ENCODE measurements around the gene AFF1.

AFF1 gene

DNA sequence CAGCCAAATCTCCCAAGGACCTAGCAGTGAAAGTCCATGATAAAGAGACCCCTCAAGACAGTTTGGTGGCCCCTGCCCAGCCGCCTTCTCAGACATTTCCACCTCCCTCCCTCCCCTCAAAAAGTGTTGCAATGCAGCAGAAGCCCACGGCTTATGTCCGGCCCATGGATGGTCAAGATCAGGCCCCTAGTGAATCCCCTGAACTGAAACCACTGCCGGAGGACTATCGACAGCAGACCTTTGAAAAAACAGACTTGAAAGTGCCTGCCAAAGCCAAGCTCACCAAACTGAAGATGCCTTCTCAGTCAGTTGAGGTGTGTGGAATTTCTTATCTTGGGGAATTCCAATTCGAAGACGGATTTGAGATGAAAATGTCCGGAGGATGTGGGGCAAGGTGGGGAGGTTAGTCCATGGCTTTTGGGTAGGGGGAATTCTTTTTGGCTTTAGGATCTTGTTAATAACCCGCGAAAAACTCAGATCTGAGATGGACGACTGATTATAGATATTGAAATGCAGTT is 112.5 kb downstream of the AFF1 start:
- no peak overlapping the region for H3K4me3 ChIP-seq (ENCODE audit: control insufficient read depth, low read depth, low read length)
- TF ChIP-seq, protein P1, sequence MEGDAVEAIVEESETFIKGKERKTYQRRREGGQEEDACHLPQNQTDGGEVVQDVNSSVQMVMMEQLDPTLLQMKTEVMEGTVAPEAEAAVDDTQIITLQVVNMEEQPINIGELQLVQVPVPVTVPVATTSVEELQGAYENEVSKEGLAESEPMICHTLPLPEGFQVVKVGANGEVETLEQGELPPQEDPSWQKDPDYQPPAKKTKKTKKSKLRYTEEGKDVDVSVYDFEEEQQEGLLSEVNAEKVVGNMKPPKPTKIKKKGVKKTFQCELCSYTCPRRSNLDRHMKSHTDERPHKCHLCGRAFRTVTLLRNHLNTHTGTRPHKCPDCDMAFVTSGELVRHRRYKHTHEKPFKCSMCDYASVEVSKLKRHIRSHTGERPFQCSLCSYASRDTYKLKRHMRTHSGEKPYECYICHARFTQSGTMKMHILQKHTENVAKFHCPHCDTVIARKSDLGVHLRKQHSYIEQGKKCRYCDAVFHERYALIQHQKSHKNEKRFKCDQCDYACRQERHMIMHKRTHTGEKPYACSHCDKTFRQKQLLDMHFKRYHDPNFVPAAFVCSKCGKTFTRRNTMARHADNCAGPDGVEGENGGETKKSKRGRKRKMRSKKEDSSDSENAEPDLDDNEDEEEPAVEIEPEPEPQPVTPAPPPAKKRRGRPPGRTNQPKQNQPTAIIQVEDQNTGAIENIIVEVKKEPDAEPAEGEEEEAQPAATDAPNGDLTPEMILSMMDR (conservative IDR thresholded peaks at IDR 0.05; ENCODE audit: control insufficient read depth, insufficient read depth, low read depth, low read length): no peak
- no peak for DNase-seq (ENCODE audit: low read depth)

DNA sequence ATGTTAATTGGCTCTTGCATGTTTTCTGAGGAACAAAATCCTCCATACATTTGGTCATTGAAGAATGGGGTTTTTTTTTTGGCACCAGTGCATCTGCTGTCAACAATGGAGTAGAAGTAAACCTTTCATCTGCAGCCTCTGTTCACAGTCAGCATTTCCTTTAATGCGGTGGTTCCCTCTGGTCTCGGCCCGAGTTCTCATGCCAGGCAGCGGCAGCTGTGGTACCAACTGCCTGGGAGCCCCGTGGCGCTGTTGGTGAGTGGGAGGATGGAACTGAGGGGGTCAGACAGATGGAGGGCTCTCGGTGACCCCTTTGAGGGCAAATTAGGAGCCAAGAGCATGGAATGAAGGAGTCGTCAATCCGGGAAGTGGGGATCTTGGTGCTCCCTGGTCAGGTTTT is 114.7 kb downstream of the AFF1 start:
- no peak overlapping the region for H3K4me3 ChIP-seq (ENCODE audit: control insufficient read depth, low read depth, low read length)
- TF ChIP-seq, protein P1 (conservative IDR thresholded peaks at IDR 0.05; ENCODE audit: control insufficient read depth, insufficient read depth, low read depth, low read length): no peak
- DNase-seq (ENCODE audit: low read depth): no peak

DNA sequence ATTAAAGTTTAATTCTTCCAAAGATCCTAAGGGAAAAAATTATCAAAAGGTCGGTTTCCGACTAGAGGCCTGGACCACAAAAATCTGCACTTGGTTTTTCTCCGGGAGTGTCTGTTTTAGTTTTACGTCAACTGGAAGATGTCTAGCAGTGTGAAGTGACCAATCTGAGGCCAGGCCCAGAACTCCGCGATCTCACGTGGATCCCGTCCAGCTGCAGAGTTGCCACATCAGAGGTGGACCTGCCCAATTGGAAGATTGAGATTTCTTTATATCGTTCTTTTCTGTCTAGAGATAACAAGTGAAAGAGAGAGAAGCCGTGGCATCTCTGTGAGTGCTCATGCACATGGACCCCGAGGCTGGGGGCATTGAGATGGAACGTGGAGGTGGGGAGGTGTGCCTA is 115.8 kb downstream of the AFF1 start:
- no peak overlapping the region for H3K4me3 ChIP-seq (ENCODE audit: control insufficient read depth, low read depth, low read length)
- TF ChIP-seq, protein P1 (conservative IDR thresholded peaks at IDR 0.05; ENCODE audit: control insufficient read depth, insufficient read depth, low read depth, low read length): no peak
- DNase-seq (ENCODE audit: low read depth): no peak

DNA sequence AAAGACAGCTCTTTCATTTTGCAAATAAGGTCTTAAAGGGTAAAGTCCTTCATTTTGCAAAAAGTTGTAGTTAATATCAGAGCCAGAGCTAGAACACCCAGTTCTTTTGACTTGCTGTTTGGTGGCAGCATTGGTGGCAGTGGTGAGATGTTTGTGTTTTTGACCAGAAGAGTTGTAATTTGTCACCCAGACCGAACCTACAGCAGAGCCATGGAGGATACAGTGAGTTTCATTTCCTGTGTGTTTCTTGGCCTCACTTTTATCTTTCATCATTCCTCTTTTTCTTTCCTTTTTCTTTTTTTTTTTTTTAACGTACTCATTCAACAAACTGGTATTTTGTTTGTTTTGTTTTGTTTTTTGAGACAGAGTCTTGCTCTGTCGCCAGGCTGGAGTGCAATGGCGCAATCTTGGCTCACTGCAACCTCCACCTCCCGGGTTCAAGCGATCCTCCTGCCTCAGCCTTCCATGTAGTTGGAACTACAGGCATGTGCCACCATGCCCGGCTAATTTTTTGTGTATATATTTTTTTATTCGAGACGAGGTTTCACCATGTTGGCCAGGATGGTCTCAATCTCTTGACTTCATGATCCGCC is 116.4 kb downstream of the AFF1 start:
- TF ChIP-seq, protein P1 (conservative IDR thresholded peaks at IDR 0.05; ENCODE audit: control insufficient read depth, insufficient read depth, low read depth, low read length): no peak
- H3K4me3 ChIP-seq (ENCODE audit: control insufficient read depth, low read depth, low read length): no peak overlapping the region
- peak; percentile 56 for DNase-seq (ENCODE audit: low read depth)

DNA sequence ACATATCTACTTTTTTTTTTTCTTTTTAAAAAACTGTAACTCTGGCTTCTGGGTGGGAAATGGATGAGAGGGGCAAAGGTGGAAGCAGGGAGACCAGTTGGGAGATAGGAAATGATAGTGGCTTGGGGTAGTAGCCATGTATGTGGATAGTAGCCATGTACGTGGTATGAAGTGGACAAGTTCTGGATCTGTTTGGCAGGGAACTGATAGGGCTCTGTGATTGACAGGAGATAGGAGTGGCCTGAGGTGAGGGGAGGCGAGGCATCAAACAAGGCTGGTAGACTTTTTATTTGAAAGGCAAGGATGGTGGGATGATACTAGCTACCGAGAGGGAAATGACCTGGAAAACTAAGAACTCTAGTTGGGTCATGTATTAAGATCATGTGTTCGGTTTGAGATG is 117.8 kb downstream of the AFF1 start:
- TF ChIP-seq, protein P1 (conservative IDR thresholded peaks at IDR 0.05; ENCODE audit: control insufficient read depth, insufficient read depth, low read depth, low read length): no peak
- DNase-seq (ENCODE audit: low read depth): no peak
- no peak overlapping the region for H3K4me3 ChIP-seq (ENCODE audit: control insufficient read depth, low read depth, low read length)

DNA sequence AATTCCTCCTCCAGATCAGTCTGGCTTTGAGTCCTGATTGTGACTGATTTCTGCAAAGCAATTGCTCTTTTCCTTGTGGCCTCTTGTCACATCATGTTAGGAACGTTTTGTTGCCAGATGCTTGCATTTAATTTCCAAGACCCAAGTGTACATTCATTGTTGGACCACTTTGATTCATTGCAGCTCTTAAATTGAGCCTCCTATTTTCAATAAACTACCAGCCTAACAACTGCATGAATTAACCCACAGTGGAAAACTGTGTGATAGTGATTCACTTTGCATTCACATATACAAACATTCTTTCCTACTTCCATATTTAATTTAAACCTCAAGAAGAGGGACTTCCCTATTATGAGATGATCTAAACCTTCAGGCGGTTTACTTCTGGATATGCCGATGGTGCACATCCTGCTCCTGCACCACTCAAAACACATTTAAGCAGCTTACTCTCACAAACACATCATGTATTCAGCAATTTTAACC is 118.4 kb downstream of the AFF1 start:
- no peak overlapping the region for H3K4me3 ChIP-seq (ENCODE audit: control insufficient read depth, low read depth, low read length)
- no peak for DNase-seq (ENCODE audit: low read depth)
- TF ChIP-seq, protein P1 (conservative IDR thresholded peaks at IDR 0.05; ENCODE audit: control insufficient read depth, insufficient read depth, low read depth, low read length): no peak
